Muscle layer of duodenum (tissue), 2 donors: ENCODE measurements around the gene COL8A1.

Experiments used
- H3K27ac ChIP-seq: one replicate; pipeline ENCODE4 v1.7.0; 2013; ENCODE audit warnings: mild to moderate bottlenecking, low read length
- H3K27me3 ChIP-seq: one replicate; pipeline ENCODE4 v1.7.0; 2013; ENCODE audit warnings: low read depth, mild to moderate bottlenecking, control low read depth, low read length
- H3K36me3 ChIP-seq, 2 donors: one replicate each; pipeline ENCODE4 v1.7.0; 2013; ENCODE audit warnings: low read length in 2 of 2, control low read depth in 1 of 2, mild to moderate bottlenecking in 1 of 2; ENCODE audit not compliant: insufficient read depth in 2 of 2, control insufficient read depth in 1 of 2
- H3K4me1 ChIP-seq, 2 donors: one replicate each; pipeline ENCODE4 v1.7.0; 2013; ENCODE audit warnings: low read length in 2 of 2, mild to moderate bottlenecking in 2 of 2, control low read depth in 1 of 2, moderate library complexity in 1 of 2; ENCODE audit not compliant: insufficient read depth in 2 of 2, control insufficient read depth in 1 of 2
- H3K4me3 ChIP-seq, 2 donors: one replicate each; pipeline ENCODE4 v1.7.0; 2013; ENCODE audit warnings: low read length in 2 of 2, low read depth in 1 of 2, mild to moderate bottlenecking in 1 of 2
- H3K9me3 ChIP-seq, 2 donors: one replicate each; pipeline ENCODE4 v1.7.0; 2013; ENCODE audit warnings: low read length in 2 of 2, control low read depth in 1 of 2, mild to moderate bottlenecking in 1 of 2; ENCODE audit not compliant: control insufficient read depth in 1 of 2
- donor health status: healthy.

COL8A1 gene

GRCh38 chr3:99761415-99762165 is 123.2 kb downstream of the COL8A1 start:
- H3K36me3 ChIP-seq = no peaks in the 10 kb centered on the region
- no peaks in the 10 kb centered on the region for H3K27me3 ChIP-seq
- peaks cover 0 to 13% of the 10 kb centered on the region in 2 donors for H3K4me1 ChIP-seq
- no peak overlapping the region for H3K27ac ChIP-seq
- H3K9me3 ChIP-seq = no peaks in the 10 kb centered on the region
- no peak overlapping the region for H3K4me3 ChIP-seq

DNA sequence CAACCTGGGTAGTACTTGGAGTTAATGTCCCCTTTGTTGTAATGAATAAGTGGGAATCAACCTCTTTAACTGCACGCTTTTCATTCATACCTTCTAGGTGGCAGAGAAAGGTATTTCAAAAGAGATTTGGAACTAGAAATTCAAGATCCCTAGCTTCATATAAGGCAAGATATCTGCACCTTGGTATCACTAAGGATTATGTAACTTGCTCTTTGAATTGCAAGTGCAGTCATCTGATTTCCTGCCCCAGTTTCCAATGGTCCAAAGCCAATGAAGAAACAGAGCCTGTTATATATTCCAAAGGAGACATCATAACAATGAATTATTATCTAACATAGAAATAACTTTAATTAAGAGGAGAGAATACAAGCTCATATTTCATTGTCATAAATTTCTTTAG is 124.5 kb downstream of the COL8A1 start:
- no peak overlapping the region for H3K4me3 ChIP-seq
- peaks cover 0 to 12% of the 10 kb centered on the region in 2 donors for H3K4me1 ChIP-seq

GRCh38 chr3:99764377-99764776 is 126.0 kb downstream of the COL8A1 start:
- H3K4me1 ChIP-seq = peaks cover 0 to 6% of the 10 kb centered on the region in 2 donors
- H3K27ac ChIP-seq = no peak overlapping the region
- H3K36me3 ChIP-seq = no peaks in the 10 kb centered on the region
- no peaks in the 10 kb centered on the region for H3K27me3 ChIP-seq
- no peaks in the 10 kb centered on the region for H3K9me3 ChIP-seq
- H3K4me3 ChIP-seq = no peak overlapping the region

More for the DNA sequence above, 124.5 kb downstream of the COL8A1 start:
- no peaks in the 10 kb centered on the region for H3K27me3 ChIP-seq
- H3K9me3 ChIP-seq = no peaks in the 10 kb centered on the region
- H3K27ac ChIP-seq = no peak overlapping the region
- H3K36me3 ChIP-seq = no peaks in the 10 kb centered on the region

DNA sequence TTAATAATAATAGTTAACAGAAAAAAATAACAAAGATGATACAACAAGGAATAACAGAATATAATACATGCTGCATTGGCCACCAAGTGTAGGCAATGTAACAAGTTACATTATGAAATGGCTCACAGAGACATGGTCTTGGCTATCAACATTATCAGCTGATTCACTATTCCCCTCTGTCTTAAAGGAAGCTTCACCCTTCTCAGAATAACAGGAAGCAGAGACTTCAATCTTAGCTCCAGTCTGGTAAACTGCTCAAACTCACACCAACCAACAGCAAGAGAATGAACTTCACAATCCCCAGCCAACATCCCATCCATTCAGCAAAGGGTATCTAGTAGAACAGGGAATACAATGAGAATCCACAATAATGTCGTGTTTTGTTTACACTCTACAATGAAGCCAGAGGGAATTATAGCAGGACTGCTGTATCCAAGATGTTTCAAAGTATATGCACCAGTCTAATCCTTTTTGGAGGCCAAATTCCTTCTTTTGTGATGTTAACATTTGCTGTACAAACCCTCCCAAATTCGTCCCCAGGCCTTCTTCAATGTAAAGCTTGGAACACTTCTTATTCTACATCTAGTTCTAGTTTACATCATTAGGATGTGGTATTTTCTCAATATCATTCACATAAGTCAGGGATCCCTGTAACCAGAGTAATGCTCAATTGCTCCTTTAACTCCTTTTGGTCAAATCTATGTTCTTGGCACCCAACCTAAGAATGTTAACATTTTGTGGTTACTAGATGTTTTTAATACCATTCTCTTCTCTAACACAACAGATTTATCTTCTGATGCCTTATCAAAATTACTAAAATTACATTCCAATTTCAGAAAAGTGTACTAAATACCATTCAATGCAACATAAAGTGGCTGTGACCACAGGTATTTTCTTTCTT is 126.9 kb downstream of the COL8A1 start:
- no peaks in the 10 kb centered on the region for H3K9me3 ChIP-seq
- H3K27me3 ChIP-seq = no peaks in the 10 kb centered on the region
- no peaks in the 10 kb centered on the region for H3K36me3 ChIP-seq
- H3K4me1 ChIP-seq = peaks cover 0 to 6% of the 10 kb centered on the region in 2 donors
- H3K4me3 ChIP-seq = no peak overlapping the region
- H3K27ac ChIP-seq = no peak overlapping the region

DNA sequence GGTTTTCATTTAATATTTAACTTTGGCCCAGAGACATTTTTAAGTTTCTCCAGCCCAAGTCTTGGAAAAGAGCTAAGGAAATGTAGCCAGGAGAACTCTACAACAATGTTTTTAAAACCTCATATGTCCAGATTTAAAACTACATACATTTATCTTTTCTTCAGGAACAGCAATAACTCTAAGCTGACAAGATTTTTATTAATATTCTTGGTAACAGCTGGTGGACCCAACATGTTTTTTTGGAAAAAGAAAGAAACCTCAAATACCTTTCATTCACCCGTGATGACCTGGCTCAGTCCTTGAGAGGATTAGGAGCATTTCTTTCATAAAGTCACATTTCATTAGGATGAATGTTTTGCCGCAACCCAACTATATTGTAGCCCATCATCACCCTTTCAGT is 128.9 kb downstream of the COL8A1 start:
- Histone ChIP-seq H3K4me1 (no peaks in the 10 kb centered on the region), H3K9me3 (no peaks in the 10 kb centered on the region), H3K27me3 (no peaks in the 10 kb centered on the region), H3K36me3 (no peaks in the 10 kb centered on the region), H3K27ac (no peak overlapping the region), H3K4me3 (no peak overlapping the region)

GRCh38 chr3:99768126-99768525 is 129.7 kb downstream of the COL8A1 start:
- Histone ChIP-seq H3K27ac (no peak overlapping the region), H3K4me1 (no peaks in the 10 kb centered on the region), H3K9me3 (no peaks in the 10 kb centered on the region), H3K27me3 (no peaks in the 10 kb centered on the region), H3K4me3 (no peak overlapping the region), H3K36me3 (no peaks in the 10 kb centered on the region)

- H3K9me3 ChIP-seq = no peaks in the 10 kb centered on the region
- H3K27ac ChIP-seq = no peak overlapping the region
- H3K4me1 ChIP-seq = no peaks in the 10 kb centered on the region
- H3K36me3 ChIP-seq = no peaks in the 10 kb centered on the region
- H3K4me3 ChIP-seq = no peak overlapping the region
- no peaks in the 10 kb centered on the region for H3K27me3 ChIP-seq
These were observed 130.6 kb downstream of the COL8A1 start for GRCh38 chr3:99768808-99769501.

DNA sequence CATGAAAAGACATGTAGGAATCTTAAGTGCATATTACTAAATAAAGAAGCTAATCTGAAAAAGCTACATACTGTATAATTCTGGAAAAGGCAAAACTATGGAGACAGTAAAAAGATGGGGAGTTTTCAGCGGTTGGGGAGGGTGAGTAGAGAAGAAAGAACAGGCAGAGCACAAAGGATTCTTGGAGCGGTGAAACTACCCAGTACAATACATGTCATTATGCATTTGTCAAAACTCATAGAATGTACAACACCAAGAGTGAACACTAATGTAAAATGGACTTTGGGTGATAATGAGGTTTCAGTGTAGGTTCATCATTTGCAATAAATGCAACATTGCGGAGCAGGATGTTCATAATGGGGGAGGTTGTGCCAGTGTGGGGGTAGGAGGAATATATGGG is 133.8 kb downstream of the COL8A1 start:
- no peak overlapping the region for H3K27ac ChIP-seq
- H3K36me3 ChIP-seq = no peaks in the 10 kb centered on the region
- H3K4me1 ChIP-seq = no peaks in the 10 kb centered on the region
- no peaks in the 10 kb centered on the region for H3K27me3 ChIP-seq
- no peak overlapping the region for H3K4me3 ChIP-seq
- no peaks in the 10 kb centered on the region for H3K9me3 ChIP-seq

GRCh38 chr3:99772671-99773070 is 134.3 kb downstream of the COL8A1 start:
- Histone ChIP-seq H3K27ac (no peak overlapping the region), H3K9me3 (no peaks in the 10 kb centered on the region), H3K4me3 (no peak overlapping the region), H3K27me3 (no peaks in the 10 kb centered on the region), H3K4me1 (no peaks in the 10 kb centered on the region), H3K36me3 (no peaks in the 10 kb centered on the region)

- Histone ChIP-seq H3K4me1 (no peaks in the 10 kb centered on the region), H3K36me3 (no peaks in the 10 kb centered on the region), H3K27me3 (no peaks in the 10 kb centered on the region), H3K27ac (no peak overlapping the region), H3K9me3 (no peaks in the 10 kb centered on the region), H3K4me3 (no peak overlapping the region)
These were observed 136.1 kb downstream of the COL8A1 start for GRCh38 chr3:99774467-99774866.

DNA sequence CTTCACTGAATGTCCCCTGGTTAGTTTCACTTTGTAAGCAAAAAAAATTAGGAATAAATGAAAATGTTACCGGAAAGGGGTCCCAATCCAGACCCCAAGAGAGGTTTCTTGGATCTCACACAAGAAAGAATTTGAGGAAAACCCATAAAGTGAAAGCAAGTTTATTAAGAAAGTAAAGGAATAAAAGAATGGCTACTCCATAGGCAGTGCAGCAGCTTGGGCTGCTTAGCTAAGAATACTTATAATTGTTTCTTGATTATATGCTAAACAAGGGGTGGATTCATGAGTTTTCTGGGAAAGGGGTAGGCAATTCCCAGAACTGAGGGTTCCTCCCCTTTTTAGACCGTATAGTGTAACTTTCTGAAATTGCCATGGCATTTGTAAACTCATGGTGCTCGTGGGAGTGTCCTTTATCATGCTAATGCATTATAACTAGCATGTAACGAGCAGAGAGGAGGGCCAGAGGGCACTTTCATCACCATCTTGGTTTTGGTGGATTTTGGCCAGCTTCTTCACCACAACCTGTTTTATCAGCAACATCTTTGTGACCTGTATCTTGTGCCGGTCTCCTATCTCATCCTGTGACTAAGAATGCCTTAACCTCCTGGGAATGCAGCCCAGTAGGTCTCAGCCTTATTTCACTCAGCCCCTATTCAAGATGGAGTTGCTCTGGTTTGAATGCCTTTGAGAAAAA is 138.3 kb downstream of the COL8A1 start:
- no peak overlapping the region for H3K4me3 ChIP-seq
- H3K36me3 ChIP-seq = no peaks in the 10 kb centered on the region
- H3K9me3 ChIP-seq = no peaks in the 10 kb centered on the region
- no peaks in the 10 kb centered on the region for H3K4me1 ChIP-seq
- H3K27me3 ChIP-seq = no peaks in the 10 kb centered on the region
- H3K27ac ChIP-seq = no peak overlapping the region
